ENCODE measurements around the gene NOS1AP.
"Not testable (repeated sequence)": the region's sequence is repeated elsewhere in the genome, so short reads cannot be mapped to it uniquely, and the experiment has no call there.

DNA sequence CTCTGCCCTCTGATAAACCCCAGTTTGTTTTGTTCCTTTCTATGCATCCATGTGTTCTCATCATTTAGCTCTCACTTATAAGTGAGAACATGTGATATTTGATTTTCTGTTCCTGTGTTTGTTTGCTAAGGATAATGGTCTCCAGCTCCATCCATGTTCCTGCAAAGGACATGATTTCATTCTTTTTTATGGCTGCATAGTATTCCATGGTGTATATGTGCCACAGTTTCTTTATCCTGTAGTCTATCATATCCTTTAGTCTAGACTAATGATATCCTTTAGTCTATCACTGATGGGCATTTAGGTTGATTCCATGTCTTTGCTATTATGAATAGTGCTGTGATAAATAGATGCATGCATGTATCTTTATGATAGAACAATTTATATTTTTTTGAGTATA, 131.6 kb downstream of the NOS1AP start:
- not testable (repeated sequence) for TF ChIP-seq ESRRG (CRISPR knock-in tag; IDR thresholded peaks at IDR 0.05); OSR1 (CRISPR knock-in tag; IDR thresholded peaks at IDR 0.05); CSDC2 (CRISPR knock-in tag; IDR thresholded peaks at IDR 0.05); PATZ1 (CRISPR knock-in tag; IDR thresholded peaks at IDR 0.05; ENCODE audit: borderline replicate concordance); RARB (CRISPR knock-in tag; IDR thresholded peaks at IDR 0.05); CREB5 (CRISPR knock-in tag; IDR thresholded peaks at IDR 0.05; ENCODE audit: low read depth); BACH2 (CRISPR knock-in tag; IDR thresholded peaks at IDR 0.05; ENCODE audit: borderline replicate concordance); ARNTL (CRISPR knock-in tag; IDR thresholded peaks at IDR 0.05; ENCODE audit: borderline replicate concordance, low read depth); GLIS3 (CRISPR knock-in tag; IDR thresholded peaks at IDR 0.05)

Data from SK-N-SH treated with all-trans-retinoic acid at 6 μM for 48 hours (cell line).